ENCODE results near the gene ZNF710. TPM values are rescaled to one million over a fixed set of nuclear protein-coding genes. Genes with fewer than 3 reads are reported as not detected.
A peak's percentile ranks its signal among the peaks of the same experiment; 100 is the strongest.
"Not testable (repeated sequence)": the region's sequence is repeated elsewhere in the genome, so short reads cannot be mapped to it uniquely, and the experiment has no call there.

The ZNF710 gene, protein sequence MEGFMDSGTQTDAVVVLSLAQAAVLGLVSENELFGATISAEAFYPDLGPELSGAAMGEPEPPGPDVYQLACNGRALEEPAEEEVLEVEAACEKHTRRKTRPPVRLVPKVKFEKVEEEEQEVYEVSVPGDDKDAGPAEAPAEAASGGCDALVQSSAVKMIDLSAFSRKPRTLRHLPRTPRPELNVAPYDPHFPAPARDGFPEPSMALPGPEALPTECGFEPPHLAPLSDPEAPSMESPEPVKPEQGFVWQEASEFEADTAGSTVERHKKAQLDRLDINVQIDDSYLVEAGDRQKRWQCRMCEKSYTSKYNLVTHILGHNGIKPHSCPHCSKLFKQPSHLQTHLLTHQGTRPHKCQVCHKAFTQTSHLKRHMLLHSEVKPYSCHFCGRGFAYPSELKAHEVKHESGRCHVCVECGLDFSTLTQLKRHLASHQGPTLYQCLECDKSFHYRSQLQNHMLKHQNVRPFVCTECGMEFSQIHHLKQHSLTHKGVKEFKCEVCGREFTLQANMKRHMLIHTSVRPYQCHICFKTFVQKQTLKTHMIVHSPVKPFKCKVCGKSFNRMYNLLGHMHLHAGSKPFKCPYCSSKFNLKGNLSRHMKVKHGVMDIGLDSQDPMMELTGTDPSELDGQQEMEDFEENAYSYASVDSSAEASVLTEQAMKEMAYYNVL
- polyA plus RNA-seq (ENCODE audit: insufficient read length in 4 of 4): 10 to 100 TPM; 15.9 to 21.5 (median 16.9) TPM

GRCh38 chr15:90001062-90001682 is at the start of gene ZNF710:
TSS of gene ZNF710 (plus strand) at chr15:90001324. CDS start at chr15:90067138, 65,814 bp downstream.
- DNase-seq (ENCODE audit: low read depth in 4 of 4, low spot score in 3 of 4): peak in 3 of 4 donors; percentile 52 to 62 (median 57)

- DNase-seq (ENCODE audit: low read depth in 4 of 4, low spot score in 3 of 4): no peak
Measured at GRCh38 chr15:89954541-89954940, 46.6 kb upstream of the ZNF710 start.

DNA sequence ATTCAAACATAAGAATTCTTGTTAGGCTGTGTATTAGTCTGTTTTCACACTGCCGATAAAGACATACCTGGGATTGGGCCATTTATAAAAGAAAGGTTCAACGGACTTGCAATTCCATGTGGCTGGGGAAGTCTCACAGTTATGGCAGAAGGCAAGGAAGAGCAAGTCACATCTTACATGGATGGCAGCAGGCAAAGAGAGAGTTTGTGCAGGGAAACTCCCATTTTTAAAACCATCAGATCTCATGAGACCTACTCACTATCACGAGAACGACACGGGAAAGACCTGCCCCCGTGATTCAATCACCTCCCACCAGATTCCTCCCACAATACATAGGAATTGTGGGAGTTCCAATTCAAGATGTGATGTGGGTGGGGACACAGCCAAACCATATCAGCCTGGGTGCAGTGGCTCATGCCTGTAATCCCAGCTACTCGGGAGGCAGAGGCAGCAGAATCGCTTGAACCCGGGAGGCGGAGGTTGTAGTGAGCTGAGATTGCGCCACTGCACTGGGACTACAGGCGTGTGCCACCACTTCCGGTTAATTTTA is 45.6 kb upstream of the ZNF710 start:
- DNase-seq (ENCODE audit: low read depth in 4 of 4, low spot score in 3 of 4): not testable (repeated sequence)

DNA sequence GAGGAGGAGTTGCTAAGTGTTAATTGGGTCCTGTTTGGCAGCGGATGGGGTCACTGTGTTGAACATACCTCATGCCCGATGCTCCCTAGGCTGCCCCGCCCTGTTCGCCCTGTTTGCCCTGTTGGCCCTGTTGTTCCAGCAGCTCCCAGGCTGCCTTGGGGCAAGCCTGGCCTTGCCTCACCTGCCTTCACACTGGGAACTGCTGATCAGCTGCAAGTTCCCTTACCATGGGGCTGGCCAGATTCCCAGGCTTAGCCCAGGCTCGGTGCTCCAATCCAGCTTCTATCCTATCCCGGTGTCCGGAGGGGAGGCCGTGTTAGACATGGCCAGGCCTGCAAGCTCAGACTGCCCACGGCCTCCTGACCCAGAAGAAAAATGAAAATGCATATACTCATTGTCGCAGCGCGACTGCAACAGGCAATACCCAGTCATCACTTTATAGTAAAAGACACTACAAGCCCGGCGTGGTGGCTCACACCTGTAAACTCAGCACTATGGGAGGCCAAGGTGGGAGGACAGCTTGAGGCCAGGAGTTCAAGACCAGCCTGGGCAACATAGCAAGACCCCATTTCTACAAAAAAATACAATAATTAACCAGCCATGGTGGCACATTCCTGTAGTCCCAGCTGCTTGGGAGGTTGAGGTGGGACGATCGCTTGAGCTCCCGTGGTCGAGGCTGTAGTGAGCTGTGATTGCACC is 42.9 kb upstream of the ZNF710 start:
- DNase-seq (ENCODE audit: low read depth in 4 of 4, low spot score in 3 of 4): no peak

DNA sequence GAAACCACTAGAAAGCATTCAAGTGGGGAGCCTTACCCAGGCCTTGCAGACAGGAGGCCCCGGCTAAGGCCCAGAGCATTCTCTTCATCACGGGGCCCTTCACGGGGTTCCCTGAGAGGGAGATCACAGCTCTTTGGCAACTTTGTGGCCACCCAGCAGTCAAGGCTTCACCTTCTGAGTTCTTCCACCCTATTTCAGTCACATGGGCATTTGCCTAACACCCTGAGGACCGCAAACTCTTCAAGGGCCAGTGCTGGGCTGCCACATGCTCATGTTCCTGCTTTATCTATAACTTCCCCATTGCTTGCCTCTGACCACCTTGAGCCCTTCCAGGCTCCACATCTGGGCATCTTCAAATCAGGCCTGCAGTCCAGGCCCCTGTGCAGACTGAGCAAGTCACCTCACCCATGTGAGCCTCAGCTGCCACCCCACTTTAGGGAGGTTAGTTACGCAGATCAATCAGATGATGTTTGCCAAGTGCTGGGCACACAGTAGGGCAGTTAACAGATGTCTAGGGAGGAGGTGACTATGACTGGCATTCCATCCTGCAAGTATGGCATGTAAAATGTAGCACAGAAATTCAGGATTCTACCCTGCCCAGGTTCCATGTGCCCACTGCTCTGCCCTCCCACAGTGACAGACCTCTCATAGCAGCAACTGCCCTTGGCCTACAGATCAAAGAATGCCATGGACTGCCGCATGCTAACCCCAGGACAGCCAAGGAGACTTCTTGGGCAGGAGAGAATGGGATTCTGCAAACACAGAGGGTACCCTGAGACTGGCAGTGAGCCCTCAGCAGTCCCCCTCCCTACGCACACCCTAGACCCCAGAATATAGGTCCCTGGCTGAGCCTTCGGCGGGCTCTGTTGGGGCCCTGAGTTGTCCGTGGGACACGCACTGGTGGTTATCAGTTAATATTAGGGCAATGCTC is 37.6 kb upstream of the ZNF710 start:
- no peak for DNase-seq (ENCODE audit: low read depth in 4 of 4, low spot score in 3 of 4)

DNA sequence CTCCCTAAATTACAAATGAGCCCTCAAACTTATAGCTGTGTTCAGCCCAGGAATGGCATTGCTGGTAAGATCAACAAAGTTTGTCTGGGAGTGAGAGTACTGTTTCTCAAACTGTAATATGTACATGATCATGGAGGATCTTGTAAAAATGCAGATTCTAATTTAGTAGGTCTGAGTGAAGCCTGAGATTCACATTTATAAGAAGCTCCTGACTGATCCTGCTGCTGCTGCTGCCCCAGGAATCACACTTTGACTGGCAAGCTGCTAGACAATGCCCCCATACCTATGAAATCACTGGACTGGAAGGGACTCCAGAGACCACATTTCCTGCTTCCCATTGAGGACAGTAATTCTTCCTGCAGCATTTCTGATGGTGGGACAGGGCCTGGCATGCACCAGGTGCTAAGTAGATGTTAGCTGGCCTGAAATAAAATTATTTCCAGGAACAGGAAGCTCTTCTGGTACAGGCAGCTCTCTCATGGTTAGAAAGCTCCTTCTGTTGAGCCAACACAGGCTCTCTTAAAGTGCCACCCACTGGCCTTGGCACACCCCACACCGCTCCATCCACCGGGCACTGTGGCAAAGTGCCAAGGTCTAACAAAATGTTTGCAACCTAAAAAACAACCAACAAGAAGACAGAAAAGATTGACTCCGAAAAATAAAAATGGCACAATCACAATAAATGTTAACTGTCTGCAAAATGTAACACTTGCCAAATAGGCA is 36.7 kb upstream of the ZNF710 start:
- DNase-seq (ENCODE audit: low read depth in 4 of 4, low spot score in 3 of 4): no peak

- DNase-seq (ENCODE audit: low read depth in 4 of 4, low spot score in 3 of 4): no peak
Measured at GRCh38 chr15:89967881-89968280, 33.2 kb upstream of the ZNF710 start.

DNA sequence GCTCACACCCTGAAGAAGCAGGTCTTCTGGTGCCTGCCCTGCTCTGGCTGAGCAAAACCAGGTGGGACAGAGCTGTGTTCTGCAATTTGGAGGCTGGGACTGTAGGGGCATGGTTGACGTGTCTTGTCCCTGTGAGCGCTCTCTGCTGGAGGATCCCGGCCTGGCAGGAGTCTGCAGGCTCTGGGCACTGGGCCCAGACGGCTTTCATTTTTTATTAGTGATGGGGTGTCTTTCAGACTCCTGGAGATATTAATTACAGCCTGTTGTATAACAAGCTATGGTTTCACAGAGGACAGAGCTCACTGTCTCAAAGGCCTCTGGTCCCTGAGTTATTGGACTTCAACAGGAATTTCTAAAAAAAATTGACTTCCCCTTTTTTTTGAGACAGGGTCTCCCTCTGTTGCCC is 29.5 kb upstream of the ZNF710 start:
- DNase-seq (ENCODE audit: low read depth in 4 of 4, low spot score in 3 of 4): peak in 3 of 4 donors; percentile 29 to 41 (median 31)

DNA sequence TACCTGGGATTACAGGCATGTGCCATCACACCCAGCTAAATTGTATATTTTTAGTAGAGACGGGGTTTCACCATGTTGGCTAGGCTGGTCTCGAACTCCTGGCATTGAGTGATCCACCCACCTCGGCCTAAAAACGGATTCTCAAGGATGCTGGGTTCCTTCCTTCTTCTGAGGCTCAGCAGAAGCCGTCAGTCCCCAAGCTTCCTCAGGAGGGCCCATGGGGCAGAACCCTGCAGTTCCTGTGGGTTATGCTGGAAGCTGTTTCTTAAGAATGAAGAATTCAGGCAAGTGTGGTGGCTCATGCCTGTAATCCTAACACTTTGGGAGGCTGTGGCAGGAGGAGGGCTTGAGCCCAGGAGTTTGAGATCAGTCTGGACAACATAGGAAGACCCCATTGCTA is 29.0 kb upstream of the ZNF710 start:
- no peak for DNase-seq (ENCODE audit: low read depth in 4 of 4, low spot score in 3 of 4)

- DNase-seq (ENCODE audit: low read depth in 4 of 4, low spot score in 3 of 4): no peak
Measured at GRCh38 chr15:89975482-89976245, 25.5 kb upstream of the ZNF710 start.

DNA sequence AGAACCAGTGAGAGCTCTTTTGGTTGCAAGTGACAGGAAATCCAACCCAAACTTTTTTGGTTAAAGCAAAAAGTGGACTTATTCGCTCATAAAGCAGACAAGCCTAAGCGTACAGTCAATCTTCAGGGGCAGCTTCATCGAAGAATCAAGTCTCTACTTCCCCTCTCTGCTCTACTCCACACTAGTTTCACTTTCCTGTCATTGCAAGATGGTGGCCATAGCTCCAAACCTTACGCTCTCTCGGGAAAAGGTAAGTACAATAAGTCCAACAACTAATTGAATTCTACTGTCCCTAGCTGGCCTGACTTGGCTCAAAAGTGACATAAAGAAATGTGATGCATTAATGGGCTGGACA is 24.9 kb upstream of the ZNF710 start:
- no peak for DNase-seq (ENCODE audit: low read depth in 4 of 4, low spot score in 3 of 4)

DNA sequence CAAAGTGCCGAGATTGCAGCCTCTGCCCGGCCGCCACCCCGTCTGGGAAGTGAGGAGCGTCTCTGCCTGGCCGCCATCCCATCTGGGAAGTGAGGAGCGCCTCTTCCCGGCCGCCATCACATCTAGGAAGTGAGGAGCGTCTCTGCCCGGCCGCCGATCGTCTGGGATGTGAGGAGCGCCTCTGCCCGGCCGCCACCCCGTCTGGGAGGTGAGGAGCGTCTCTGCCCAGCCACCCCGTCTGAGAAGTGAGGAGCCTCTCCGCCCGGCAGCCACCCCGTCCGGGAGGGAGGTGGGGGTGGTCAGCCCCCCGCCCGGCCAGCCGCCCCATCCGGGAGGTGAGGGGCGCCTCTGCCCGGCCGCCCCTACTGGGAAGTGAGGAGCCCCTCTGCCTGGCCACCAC is 23.3 kb upstream of the ZNF710 start:
- not testable (repeated sequence) for DNase-seq (ENCODE audit: low read depth in 4 of 4, low spot score in 3 of 4)

DNA sequence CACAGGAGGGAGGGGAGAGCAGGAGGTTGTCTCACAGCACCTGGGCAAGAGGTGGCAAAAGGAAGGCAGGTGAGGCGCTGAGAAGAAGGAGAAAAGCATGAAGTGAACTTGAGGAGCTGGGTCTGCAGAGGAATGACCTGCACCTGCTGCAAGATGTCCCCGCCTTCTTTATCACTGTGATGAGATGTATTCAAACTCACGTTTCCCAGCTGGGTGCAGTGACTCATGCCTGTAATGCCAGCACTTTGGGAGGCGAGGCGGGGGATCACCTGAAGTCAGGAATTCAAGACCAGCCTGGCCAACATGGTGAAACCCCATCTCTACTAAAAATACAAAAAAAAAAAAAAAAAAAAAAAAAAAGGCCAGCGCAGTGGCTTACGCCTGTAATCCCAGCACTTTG is 22.2 kb upstream of the ZNF710 start:
- DNase-seq (ENCODE audit: low read depth in 4 of 4, low spot score in 3 of 4): no peak

DNA sequence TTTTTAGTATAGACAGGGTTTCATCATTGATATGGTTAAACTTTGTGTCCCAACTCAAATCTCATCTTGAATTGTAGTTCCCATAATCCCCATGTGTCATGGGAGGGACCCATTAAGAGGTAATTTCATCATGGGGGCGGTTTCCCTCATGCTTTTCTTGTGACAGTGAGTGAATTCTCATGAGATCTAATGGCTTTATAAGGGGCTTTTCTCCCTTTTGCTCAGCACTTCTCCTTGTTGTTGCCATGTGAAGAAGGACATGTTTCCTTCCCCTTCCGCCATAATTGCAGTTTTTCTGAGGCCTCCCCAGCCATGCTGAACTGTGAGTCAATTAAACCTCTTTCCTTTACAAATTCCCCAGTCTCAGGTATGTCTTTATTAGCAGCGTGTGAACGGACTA is 20.2 kb upstream of the ZNF710 start:
- DNase-seq (ENCODE audit: low read depth in 4 of 4, low spot score in 3 of 4): no peak

GRCh38 chr15:89982315-89983055 is 18.6 kb upstream of the ZNF710 start:
- DNase-seq (ENCODE audit: low read depth in 4 of 4, low spot score in 3 of 4): no peak

- no peak for DNase-seq (ENCODE audit: low read depth in 4 of 4, low spot score in 3 of 4)
Measured at GRCh38 chr15:89984001-89984400, 17.1 kb upstream of the ZNF710 start.

- DNase-seq (ENCODE audit: low read depth in 4 of 4, low spot score in 3 of 4): no peak
Measured at GRCh38 chr15:89984421-89985010, 16.6 kb upstream of the ZNF710 start.

All from left renal pelvis (tissue), 4 donors.